GM12891 (cell line): ENCODE data around the gene NCAM1.

ENCODE experiments used
- PAX5 ChIP-seq: IDR thresholded peaks from 2 replicates; pipeline ENCODE4 v1.6.1; 2011; ENCODE audit warnings: low read length, moderate library complexity, mild to moderate bottlenecking; ENCODE audit not compliant: insufficient read depth, severe bottlenecking
- POLR2A ChIP-seq: IDR thresholded peaks from 2 replicates; pipeline ENCODE4 v1.6.1; 2011; ENCODE audit warnings: low read depth, low read length, control low read depth
- POLR2AphosphoS5 ChIP-seq: IDR thresholded peaks from 2 replicates; pipeline ENCODE4 v1.6.1; 2011; ENCODE audit warnings: low read depth, low read length, control low read depth
- POU2F2 ChIP-seq: IDR thresholded peaks from 2 replicates; pipeline ENCODE4 v1.6.1; 2011; ENCODE audit warnings: low read depth, mild to moderate bottlenecking, control low read depth, low read length, moderate library complexity
- SPI1 ChIP-seq: IDR thresholded peaks from 2 replicates; pipeline ENCODE4 v1.6.1; 2011; ENCODE audit warnings: low read depth, low read length, control low read depth
- TAF1 ChIP-seq: IDR thresholded peaks from 2 replicates; pipeline ENCODE4 v1.6.1; 2011; ENCODE audit warnings: low read depth, low read length, control low read depth

- no peak for TF ChIP-seq POLR2AphosphoS5
- TF ChIP-seq POLR2A: no peak
- TF ChIP-seq SPI1: no peak
- no peak for TF ChIP-seq TAF1
- no peak for TF ChIP-seq PAX5
- no peak for TF ChIP-seq POU2F2
Observed at GRCh38 chr11:112971827-112972226, 10.6 kb downstream of the NCAM1 start.
